HTR-8/SVneo (cell line): Measurements from ENCODE around the gene RAD51C.
"Not testable (repeated sequence)": the region's sequence is repeated elsewhere in the genome, so short reads cannot be mapped to it uniquely, and the experiment has no call there.

Experiments used
- DNase-seq: peaks from one replicate; pipeline ENCODE4 v3.0.0; 2011; ENCODE audit warnings: low spot score, mixed read lengths; ENCODE audit not compliant: insufficient read length
- FAIRE-seq: peaks from 2 replicates; lab custom pipeline; 2011; peaks lifted over from hg19 to GRCh38; lab: Jason Lieb, UNC

The RAD51C gene

GRCh38 chr17:58722696-58723095 is 30.3 kb downstream of the RAD51C start:
- no peak for FAIRE-seq
- DNase-seq = no peak

GRCh38 chr17:58728798-58729197 is 36.4 kb downstream of the RAD51C start:
- no peak for DNase-seq

GRCh38 chr17:58730937-58731336 is 38.5 kb downstream of the RAD51C start:
- no peak for DNase-seq
- peak; percentile 26 for FAIRE-seq

More at GRCh38 chr17:58728798-58729197, 36.4 kb downstream of the RAD51C start:
- FAIRE-seq = peak; percentile 72

- FAIRE-seq = no peak
- no peak for DNase-seq
Measured at GRCh38 chr17:58734040-58734439, 41.6 kb downstream of the RAD51C start.

GRCh38 chr17:58734811-58735210 is 42.4 kb downstream of the RAD51C start:
- FAIRE-seq (no peak), DNase-seq (no peak)

- FAIRE-seq (peak; percentile 93), DNase-seq (no peak)
Measured at GRCh38 chr17:58741121-58741625, 48.8 kb downstream of the RAD51C start.

- DNase-seq (no peak), FAIRE-seq (peak; percentile 93)
Measured at GRCh38 chr17:58747674-58748073, 55.3 kb downstream of the RAD51C start.

- not testable (repeated sequence) for DNase-seq, FAIRE-seq
Measured at GRCh38 chr17:58749627-58750026, 57.2 kb downstream of the RAD51C start.

GRCh38 chr17:58753026-58753425 is 60.6 kb downstream of the RAD51C start:
- peak; percentile 13 for FAIRE-seq
- no peak for DNase-seq

- FAIRE-seq (no peak), DNase-seq (no peak)
Measured at GRCh38 chr17:58755269-58755576, 62.8 kb downstream of the RAD51C start.

- peak; percentile 85 for DNase-seq
- peak; percentile 93 for FAIRE-seq
Measured at GRCh38 chr17:58755577-58756245, 63.3 kb downstream of the RAD51C start, which contains the start of gene PPM1E. PPM1E (plus strand) TSS chr17:58755854.

GRCh38 chr17:58756246-58757161 is 64.1 kb downstream of the RAD51C start:
- FAIRE-seq (peak; percentile 93), DNase-seq (peak; percentile 41)

- no peak for DNase-seq
- peak; percentile 31 for FAIRE-seq
Measured at GRCh38 chr17:58757162-58757613, 64.8 kb downstream of the RAD51C start.

GRCh38 chr17:58758890-58759289 is 66.5 kb downstream of the RAD51C start:
- DNase-seq = no peak
- FAIRE-seq = peak; percentile 55

- FAIRE-seq (no peak), DNase-seq (no peak)
Measured at GRCh38 chr17:58759522-58759921, 67.1 kb downstream of the RAD51C start.

GRCh38 chr17:58760248-58760647 is 67.8 kb downstream of the RAD51C start:
- FAIRE-seq = no peak
- no peak for DNase-seq

GRCh38 chr17:58763263-58763662 is 70.9 kb downstream of the RAD51C start:
- FAIRE-seq (no peak), DNase-seq (no peak)

- FAIRE-seq = no peak
- no peak for DNase-seq
Measured at GRCh38 chr17:58764373-58764772, 72.0 kb downstream of the RAD51C start.

- not testable (repeated sequence) for DNase-seq
- peak; percentile 46 for FAIRE-seq
Measured at GRCh38 chr17:58778482-58778881, 86.1 kb downstream of the RAD51C start.

- DNase-seq (no peak), FAIRE-seq (no peak)
Measured at GRCh38 chr17:58779446-58779845, 87.0 kb downstream of the RAD51C start.

GRCh38 chr17:58783380-58783779 is 91.0 kb downstream of the RAD51C start:
- no peak for DNase-seq
- no peak for FAIRE-seq
